PC-9 (cell line): ENCODE results near the gene EPHX1.

Experiments
- EZH2 ChIP-seq: fragments of 200-600 bp; sonication (generic); IDR thresholded peaks from 2 replicates; pipeline ENCODE4 v1.8.0; 2017; ENCODE audit warnings: antibody characterized with exemption, low read depth
- TF ChIP-seq, protein P1 (sequence below): fragments of 200-600 bp; sonication (generic); conservative IDR thresholded peaks from 2 replicates; pipeline ENCODE4 v1.6.1; 2017; ENCODE audit warnings: mixed run types, antibody characterized with exemption, mild to moderate bottlenecking, moderate library complexity

DNA sequence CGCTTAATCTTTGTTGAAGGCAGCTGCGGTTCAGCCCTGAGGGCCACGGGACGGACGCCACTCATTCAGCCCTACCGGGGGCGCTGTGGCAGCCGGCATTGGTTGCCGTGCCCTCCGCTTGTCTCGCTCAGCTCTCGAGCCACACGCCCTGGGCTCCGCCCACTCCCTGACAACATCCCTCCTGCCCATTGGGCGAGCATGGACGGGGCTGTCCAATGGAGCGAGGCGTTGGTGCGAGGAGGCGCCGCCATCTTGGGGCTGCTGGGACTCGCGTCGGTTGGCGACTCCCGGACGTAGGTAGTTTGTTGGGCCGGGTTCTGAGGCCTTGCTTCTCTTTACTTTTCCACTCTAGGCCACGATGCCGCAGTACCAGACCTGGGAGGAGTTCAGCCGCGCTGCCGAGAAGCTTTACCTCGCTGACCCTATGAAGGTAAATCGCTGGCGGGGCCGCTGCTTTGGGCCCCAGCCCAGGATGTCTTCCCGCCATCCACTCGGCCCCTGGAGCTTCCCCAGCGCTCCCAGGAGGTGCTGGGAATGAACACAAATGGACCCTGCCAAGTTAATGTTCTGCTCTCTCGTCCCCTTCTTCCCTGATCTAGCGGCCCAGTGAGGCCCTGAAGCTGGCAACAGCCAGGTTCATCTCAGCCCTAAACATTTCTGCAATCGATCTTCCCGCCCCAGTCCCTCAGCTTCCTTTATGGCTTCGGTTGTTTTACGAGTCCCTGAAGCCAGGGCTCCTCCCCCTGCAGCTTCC lies 32.2 kb upstream of the EPHX1 start, which contains the start of gene SRP9:
- TF ChIP-seq, protein P1, sequence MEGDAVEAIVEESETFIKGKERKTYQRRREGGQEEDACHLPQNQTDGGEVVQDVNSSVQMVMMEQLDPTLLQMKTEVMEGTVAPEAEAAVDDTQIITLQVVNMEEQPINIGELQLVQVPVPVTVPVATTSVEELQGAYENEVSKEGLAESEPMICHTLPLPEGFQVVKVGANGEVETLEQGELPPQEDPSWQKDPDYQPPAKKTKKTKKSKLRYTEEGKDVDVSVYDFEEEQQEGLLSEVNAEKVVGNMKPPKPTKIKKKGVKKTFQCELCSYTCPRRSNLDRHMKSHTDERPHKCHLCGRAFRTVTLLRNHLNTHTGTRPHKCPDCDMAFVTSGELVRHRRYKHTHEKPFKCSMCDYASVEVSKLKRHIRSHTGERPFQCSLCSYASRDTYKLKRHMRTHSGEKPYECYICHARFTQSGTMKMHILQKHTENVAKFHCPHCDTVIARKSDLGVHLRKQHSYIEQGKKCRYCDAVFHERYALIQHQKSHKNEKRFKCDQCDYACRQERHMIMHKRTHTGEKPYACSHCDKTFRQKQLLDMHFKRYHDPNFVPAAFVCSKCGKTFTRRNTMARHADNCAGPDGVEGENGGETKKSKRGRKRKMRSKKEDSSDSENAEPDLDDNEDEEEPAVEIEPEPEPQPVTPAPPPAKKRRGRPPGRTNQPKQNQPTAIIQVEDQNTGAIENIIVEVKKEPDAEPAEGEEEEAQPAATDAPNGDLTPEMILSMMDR = peak; percentile 86
- no peak for TF ChIP-seq EZH2
